ENCODE measurements around the gene DYNLT4. TPM values are rescaled to one million over a fixed set of nuclear protein-coding genes. Genes with fewer than 3 reads are reported as not detected.
"Not testable (repeated sequence)": the region's sequence is repeated elsewhere in the genome, so short reads cannot be mapped to it uniquely, and the experiment has no call there.

DYNLT4 gene
- total RNA-seq, 1 donor from 2014 or later, result 0.55 TPM

DNA sequence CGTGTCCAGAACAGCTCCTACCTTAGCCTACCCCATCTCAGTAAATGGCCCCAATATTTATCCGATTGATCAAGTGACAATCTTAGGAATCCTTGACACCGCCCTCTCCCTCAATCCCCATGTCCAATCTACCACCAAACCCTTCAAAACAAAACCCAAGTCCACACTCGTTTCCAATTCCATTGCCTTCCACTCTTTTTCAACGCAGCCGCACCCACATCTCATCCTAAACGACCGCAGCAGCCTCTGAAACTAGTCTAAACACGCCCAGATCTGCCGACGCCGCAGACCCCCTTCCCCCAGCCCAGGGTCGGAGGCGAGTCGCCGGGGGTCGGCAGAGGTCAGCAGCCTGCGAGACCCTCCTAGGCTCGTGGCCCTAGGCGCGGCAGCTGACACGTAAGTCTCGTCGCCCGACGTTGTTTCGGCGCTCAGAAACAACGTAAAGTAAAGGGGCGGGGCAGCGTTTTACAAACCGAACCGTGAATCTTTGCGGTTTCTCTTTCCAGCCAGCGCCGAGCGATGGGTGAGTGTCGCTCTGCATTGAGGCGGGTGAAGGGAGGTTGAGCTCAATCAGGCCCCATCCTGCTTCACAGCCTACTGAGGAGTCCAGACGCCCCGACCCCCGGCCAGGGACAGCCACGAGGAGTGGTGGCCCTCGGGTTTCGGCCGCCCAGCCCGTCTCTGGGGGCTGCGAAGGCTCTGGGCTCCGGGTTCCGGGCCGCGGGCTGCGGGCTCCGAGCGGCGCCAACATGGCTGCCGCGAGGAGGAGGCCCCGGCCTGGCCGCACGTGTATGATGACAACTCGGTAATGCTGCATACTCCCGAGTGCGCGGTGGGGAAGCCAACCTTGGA lies 31.8 kb downstream of the DYNLT4 start, which contains the start of gene RPS8:
Gene RPS8 (plus strand): TSS at position 463 of the 852 bp plus-strand sequence. CDS start 57 bp downstream, at position 520.
- DNase-seq (ENCODE audit: low spot score), result peak; percentile 93

DNA sequence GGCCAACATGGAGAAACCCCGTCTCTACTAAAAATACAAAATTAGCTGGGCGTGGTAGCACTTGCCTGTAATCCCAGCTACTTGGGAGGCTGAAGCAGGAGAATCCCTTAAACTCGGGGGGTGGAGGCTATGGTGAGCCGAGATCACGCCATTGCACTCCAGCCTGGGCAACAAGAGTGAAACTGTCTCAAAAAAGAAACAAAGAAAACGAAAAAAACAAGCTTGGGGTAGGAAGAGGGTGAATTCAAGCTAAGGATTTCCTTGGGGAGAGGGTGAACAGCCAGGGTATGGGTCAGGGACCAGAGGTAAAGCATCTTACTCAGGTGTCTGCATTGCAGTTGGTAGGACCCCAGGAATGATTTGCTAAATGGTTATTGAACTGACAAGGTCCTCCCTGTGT lies 40.7 kb downstream of the DYNLT4 start:
- not testable (repeated sequence) for ATAC-seq; DNase-seq (ENCODE audit: low spot score)

More for the DNA sequence above, 31.8 kb downstream of the DYNLT4 start, which contains the start of gene RPS8:
- ATAC-seq, result peak; percentile 96

DNA sequence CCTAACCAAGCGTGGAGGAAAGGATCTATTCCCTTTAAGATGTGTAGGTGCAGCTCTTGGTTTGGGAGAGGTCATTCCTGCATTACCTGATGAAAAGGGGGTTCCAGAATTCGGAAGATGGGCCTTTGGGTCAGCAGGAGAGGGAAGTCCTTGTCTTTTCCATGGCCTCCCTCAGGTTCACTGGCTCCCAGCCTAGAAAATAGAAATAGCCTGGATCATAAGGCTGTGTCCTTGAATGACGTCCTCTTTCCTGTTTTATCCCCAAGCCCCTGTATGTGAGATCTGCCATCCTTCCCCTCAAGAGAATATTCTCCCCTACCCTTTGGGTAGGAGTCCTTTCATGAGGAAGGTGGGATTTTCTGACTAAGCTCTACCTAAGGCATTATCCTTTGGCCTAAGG lies 46.3 kb downstream of the DYNLT4 start:
- no peak for DNase-seq (ENCODE audit: low spot score)
- no peak for ATAC-seq

DNA sequence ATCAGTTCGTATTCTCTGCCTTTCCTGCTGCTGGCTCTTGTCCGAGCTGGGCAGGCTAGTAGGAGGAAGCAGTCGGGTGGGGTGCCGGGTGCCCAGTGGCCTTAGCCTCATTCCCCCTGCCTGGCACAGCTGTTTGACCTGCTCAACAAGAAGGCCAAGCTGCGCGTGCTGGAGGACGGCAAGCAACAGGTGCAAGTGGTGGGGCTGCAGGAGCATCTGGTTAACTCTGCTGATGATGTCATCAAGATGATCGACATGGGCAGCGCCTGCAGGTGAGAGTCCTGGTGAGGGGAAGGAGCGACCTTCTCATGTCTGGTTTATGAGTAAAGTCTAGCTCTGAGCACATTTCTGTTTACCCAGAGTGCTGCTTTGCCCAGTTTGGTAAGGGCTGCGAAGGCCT lies 48.1 kb downstream of the DYNLT4 start:
- ATAC-seq (no peak), DNase-seq (ENCODE audit: low spot score) (no peak)

DNA sequence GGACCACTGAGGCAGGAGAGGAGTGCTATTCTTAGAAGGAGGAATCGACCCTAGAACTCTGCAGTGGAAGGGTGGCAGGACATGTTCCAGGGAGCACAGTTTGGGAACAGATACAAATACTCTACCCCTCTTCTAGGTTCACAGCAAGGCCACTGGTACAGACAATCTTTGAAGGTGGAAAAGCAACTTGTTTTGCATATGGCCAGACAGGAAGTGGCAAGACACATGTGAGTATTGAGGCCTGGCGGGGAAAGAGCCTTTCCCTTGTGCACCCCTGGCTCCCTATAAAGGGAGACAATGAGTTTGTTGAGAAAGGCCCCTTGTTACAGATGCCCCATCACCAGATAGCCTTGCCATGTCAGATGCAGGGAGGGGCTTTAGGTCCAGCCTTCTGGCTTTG lies 49.7 kb downstream of the DYNLT4 start:
- ATAC-seq, result no peak
- no peak for DNase-seq (ENCODE audit: low spot score)

Other genes starting within 250 kb of the DYNLT4 start
- 27.5 TPM for gene TMEM53, start 132.9 kb downstream of the DYNLT4 start, total RNA-seq
- gene ARMH1, start 132.6 kb downstream of the DYNLT4 start, total RNA-seq, result 14.7 TPM
- not detected for gene RNU5D-1, start 76.2 kb downstream of the DYNLT4 start, total RNA-seq
- 0.73 TPM for gene KIF2C, start 67.5 kb downstream of the DYNLT4 start, total RNA-seq
- gene RPS8, start 31.8 kb downstream of the DYNLT4 start, total RNA-seq, result 471 TPM
- 0.10 TPM for gene BEST4, start 19.2 kb downstream of the DYNLT4 start, total RNA-seq
- 2.3 TPM for gene PLK3, start 7.0 kb downstream of the DYNLT4 start, total RNA-seq
- 7.8 TPM for gene BTBD19, start 1.2 kb upstream of the DYNLT4 start, total RNA-seq
- gene PTCH2, start 35.9 kb upstream of the DYNLT4 start, total RNA-seq, result 0.45 TPM
- 15.3 TPM for gene EIF2B3, start 179.2 kb upstream of the DYNLT4 start, total RNA-seq
- 33.9 TPM for gene HECTD3, start 204.0 kb upstream of the DYNLT4 start, total RNA-seq
- 76.5 TPM for gene UROD, start 204.9 kb upstream of the DYNLT4 start, total RNA-seq